GM15510 (cell line): Measurements from ENCODE around the gene MAPK8IP1.

Experiments
- POLR2A ChIP-seq: IDR thresholded peaks from 3 replicates; pipeline ENCODE4 v1.6.1; 2011; ENCODE audit warnings: borderline replicate concordance; ENCODE audit not compliant: insufficient read length; ENCODE audit errors: extremely low read depth

Gene MAPK8IP1

DNA sequence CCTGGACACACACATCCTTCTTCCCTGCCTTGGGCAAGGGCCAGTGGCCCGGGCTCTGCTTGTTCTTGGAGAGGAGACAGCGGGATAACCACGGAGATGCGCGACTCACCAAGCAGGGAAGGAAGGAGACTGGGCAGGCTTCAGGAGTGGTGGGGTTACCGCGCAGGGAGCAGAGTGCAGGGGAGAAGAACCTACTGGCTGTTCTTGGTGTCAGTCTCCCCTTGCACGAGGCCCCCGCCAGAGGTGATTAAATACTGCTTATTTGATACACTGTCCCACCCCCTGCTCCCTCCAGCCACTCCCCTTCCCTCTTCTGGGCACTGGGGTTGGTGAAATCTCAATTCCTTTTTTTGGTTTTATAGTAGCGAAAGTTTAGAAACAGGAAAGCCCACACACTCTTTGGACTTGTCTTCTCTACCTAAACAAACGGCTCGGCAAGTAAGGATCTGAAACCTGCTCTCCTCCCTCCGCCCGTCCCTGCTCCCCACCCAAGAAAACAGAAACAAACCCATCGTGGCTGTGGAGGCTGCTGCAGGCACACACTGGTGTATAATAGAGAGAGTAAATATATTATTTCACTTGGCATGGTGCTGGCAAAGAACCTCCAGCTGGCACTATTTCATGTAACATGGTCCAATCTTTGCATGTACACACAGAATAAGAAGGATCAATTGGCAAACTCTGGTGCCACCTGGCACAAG lies 47.8 kb downstream of the MAPK8IP1 start:
- no peak for TF ChIP-seq POLR2A

DNA sequence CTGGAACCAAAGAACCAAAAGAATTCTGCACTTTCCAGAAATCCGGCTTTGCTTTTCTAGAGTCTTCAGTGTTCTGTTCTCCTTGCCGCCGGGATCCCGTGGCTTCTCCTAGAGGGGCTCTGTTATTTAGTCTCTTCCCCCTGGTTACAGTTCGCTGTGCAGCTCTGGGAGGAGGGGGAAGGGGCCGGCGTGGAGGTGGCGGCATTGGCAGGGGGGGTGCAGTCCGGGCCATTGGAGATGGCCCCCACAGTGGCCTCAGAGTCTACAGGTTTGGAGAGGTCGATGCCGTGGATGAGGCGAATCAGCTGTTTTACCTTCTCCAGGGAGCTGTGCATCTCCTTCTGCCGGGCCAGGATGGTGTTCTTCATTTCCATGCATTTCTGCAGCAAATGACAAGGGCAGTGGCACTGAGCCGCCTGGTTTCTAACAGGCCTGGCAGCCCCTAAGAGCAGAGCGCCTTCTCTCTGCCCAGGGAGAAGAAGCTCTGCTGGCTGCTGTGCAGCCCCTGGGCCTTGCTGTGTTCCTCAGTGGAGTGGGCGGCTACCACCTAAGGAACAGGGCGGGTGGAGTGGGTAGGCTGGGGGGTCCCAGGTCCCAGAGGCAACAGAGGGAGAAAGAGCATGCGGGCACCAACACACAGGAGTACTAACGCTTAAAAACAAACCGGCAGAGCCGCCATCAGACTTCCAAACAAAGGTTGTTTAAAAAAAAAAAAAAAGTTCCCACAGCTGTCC lies 48.6 kb downstream of the MAPK8IP1 start:
- TF ChIP-seq POLR2A = no peak

DNA sequence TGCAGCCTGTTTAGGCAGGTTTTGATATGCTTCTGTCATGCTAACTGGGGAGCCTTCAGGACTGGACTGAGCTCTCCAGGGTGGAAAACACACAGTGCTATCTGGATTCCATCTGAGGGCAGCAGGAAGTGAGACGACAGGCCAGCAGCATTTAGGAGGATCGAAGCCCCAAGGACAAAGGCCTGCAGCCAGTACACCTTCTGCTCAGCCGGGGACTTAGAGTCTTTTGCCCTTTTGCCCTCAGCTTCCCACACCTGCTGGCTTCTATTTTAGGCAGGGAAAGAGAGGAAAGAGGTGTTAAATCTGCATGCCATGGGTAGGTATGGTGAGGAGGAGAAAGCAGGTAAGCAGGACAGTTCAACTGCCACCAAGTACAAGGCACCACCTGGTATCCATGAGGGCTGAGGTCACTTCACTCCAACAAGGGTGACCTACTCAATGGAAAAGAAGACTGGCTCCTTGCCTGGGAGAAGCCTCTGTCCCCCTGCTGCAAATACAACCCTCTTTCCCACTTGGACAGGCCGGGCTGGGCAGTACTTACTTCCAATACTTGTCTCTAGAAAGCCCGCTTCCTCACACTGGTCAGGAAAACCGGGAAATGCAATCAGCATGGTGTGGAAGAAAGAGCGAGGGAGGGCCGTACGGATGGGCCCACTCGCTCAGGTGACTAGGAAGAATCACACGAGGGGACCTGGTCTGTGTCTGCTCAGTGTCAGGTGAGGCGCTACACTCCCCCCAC lies 49.3 kb downstream of the MAPK8IP1 start:
- TF ChIP-seq POLR2A = no peak

GRCh38 chr11:45935349-45936064 lies 50.1 kb downstream of the MAPK8IP1 start:
- TF ChIP-seq POLR2A = no peak

GRCh38 chr11:45936511-45937054 lies 51.1 kb downstream of the MAPK8IP1 start:
- no peak for TF ChIP-seq POLR2A

DNA sequence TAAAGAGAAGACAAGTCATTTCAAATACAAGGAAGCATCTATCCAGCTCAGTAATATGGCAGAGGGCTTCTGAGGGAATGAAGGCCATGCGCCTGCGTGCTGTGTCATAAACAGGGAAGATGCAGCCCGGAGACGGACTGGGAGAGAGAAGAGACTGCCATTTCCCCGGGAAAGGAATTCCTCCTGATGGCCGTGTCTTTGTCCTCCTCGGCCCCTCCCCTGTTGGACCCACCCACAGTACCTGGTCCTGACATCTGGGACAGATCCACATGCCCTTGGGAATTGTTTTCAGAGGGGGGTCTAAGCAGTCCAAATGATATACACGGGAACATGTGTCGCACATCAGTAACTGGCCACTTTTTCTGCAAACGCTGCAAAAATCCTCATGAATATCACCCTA lies 52.5 kb downstream of the MAPK8IP1 start:
- no peak for TF ChIP-seq POLR2A

GRCh38 chr11:45939836-45940235 lies 54.4 kb downstream of the MAPK8IP1 start:
- TF ChIP-seq POLR2A = no peak

- TF ChIP-seq POLR2A = no peak
These were observed 55.8 kb downstream of the MAPK8IP1 start for GRCh38 chr11:45941285-45941684.

- TF ChIP-seq POLR2A = no peak
These were observed 56.9 kb downstream of the MAPK8IP1 start for GRCh38 chr11:45942381-45942780.

DNA sequence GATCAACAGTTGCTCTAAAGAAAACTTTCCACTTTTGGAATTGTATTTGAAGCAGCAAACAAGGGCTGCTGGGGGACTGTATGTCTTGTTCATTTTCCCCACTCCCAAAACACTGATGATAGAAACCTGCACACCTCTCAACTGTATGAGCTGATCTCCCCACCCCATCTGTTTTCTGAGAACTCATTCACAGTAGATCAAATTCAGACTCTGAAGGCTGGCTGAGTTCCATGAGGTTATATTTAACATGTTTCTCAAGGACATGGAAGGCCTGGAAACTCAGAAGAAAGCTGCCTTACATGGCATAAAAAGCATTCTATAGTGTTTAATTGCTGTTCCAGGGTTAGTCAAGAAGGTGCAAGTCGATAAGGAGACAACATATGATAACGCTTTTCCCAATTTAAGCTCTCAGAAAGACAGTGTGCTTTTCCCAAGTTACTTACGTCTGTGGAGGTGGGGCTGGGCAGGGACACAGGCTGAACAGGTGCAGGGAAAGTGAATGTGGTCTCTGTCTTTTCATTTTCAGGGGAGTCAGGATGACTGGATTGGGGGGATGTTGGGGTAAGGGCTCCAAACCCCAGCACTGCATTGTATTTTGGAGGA lies 60.0 kb downstream of the MAPK8IP1 start:
- no peak for TF ChIP-seq POLR2A

DNA sequence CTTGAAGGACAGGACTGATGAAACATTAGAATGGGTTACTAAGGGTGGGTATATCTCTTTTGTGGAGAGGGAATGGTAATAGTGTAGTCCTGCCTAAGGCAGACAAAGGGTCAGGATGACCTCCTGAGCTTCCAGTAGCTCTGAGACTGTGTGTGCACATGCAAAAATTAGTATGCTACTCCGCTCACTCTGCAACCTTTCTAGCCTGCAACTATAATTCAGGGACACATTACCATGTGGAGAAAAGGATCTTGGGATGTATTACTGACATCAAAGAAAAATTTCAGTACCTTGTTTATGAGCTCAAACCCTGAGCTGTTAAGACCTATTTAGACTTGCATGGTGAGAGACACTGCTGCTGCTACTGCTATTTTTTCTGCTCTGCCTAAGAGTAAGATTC lies 62.4 kb downstream of the MAPK8IP1 start:
- TF ChIP-seq POLR2A = no peak

GRCh38 chr11:45948356-45948755 lies 62.9 kb downstream of the MAPK8IP1 start:
- TF ChIP-seq POLR2A = no peak

DNA sequence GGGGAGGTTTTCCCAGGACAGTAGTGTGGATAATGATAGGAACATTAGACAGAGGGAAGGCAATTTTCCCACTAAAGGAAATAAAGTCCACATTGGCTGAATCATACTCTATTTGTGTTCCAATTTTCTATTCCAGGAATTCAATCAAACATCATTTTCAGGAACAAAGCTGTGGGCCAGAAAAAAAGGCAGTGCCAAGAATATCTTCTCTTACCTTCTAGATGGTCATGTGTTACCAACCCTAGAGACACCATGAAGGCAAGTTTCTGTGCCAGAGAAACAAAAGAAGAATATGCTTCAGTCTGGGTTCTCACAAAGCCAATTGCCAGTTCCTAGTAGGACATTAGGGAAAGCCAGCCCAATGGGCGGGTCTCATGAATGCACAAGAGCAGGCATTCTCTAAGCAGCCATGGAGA lies 64.5 kb downstream of the MAPK8IP1 start:
- TF ChIP-seq POLR2A = no peak
